PC-9 (cell line): Measurements from ENCODE around the gene TCEAL8.

ENCODE experiments used
- EZH2 ChIP-seq: fragments of 200-600 bp; sonication (generic); IDR thresholded peaks from 2 replicates; pipeline ENCODE4 v1.8.0; 2017; ENCODE audit warnings: antibody characterized with exemption, low read depth
- TF ChIP-seq, protein P1 (sequence below): fragments of 200-600 bp; sonication (generic); conservative IDR thresholded peaks from 2 replicates; pipeline ENCODE4 v1.6.1; 2017; ENCODE audit warnings: mixed run types, antibody characterized with exemption, mild to moderate bottlenecking, moderate library complexity

DNA sequence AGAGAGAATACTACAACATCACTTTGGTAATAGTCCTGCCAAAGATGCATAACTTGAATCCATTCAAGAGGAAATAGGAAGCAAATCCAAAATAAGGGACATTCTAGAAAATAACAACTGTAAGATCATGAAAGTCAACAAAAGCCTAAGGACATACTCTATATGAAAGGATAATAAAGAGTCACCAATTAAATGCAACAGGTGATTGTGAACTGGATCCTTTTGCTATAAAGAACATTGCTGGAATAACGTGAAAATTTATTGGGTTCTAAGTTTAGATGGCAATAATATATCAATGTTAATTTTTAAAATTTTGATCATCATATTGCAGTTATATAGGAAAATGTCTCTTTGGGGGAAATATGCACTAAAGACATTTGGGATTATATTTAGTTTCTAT is 20.1 kb downstream of the TCEAL8 start:
- TF ChIP-seq, protein P1, sequence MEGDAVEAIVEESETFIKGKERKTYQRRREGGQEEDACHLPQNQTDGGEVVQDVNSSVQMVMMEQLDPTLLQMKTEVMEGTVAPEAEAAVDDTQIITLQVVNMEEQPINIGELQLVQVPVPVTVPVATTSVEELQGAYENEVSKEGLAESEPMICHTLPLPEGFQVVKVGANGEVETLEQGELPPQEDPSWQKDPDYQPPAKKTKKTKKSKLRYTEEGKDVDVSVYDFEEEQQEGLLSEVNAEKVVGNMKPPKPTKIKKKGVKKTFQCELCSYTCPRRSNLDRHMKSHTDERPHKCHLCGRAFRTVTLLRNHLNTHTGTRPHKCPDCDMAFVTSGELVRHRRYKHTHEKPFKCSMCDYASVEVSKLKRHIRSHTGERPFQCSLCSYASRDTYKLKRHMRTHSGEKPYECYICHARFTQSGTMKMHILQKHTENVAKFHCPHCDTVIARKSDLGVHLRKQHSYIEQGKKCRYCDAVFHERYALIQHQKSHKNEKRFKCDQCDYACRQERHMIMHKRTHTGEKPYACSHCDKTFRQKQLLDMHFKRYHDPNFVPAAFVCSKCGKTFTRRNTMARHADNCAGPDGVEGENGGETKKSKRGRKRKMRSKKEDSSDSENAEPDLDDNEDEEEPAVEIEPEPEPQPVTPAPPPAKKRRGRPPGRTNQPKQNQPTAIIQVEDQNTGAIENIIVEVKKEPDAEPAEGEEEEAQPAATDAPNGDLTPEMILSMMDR = no peak
- TF ChIP-seq EZH2 = no peak
